ENCODE measurements around the gene EDIL3.
"Not testable (repeated sequence)": the region's sequence is repeated elsewhere in the genome, so short reads cannot be mapped to it uniquely, and the experiment has no call there.

EDIL3 gene

GRCh38 chr5:84297641-84298040 lies 87.0 kb downstream of the EDIL3 start:
- DNase-seq: not testable (repeated sequence)

GRCh38 chr5:84292788-84293653 lies 91.7 kb downstream of the EDIL3 start:
- DNase-seq: no peak

- no peak for DNase-seq
These were observed 92.6 kb downstream of the EDIL3 start for GRCh38 chr5:84292000-84292642.

- no peak for DNase-seq
These were observed 94.0 kb downstream of the EDIL3 start for GRCh38 chr5:84290673-84291072.

GRCh38 chr5:84290161-84290560 lies 94.5 kb downstream of the EDIL3 start:
- DNase-seq: no peak

GRCh38 chr5:84287951-84288350 lies 96.7 kb downstream of the EDIL3 start:
- no peak for DNase-seq

- no peak for DNase-seq
These were observed 98.0 kb downstream of the EDIL3 start for GRCh38 chr5:84286662-84287061.

- DNase-seq: no peak
These were observed 98.7 kb downstream of the EDIL3 start for GRCh38 chr5:84285641-84286637.

GRCh38 chr5:84281383-84281782 lies 103.3 kb downstream of the EDIL3 start:
- DNase-seq: no peak

GRCh38 chr5:84279234-84279633 lies 105.4 kb downstream of the EDIL3 start:
- DNase-seq: no peak

- DNase-seq: no peak
These were observed 109.1 kb downstream of the EDIL3 start for GRCh38 chr5:84275609-84276008.

GRCh38 chr5:84274585-84275468 lies 109.9 kb downstream of the EDIL3 start:
- no peak for DNase-seq

GRCh38 chr5:84273517-84273883 lies 111.2 kb downstream of the EDIL3 start:
- DNase-seq: no peak

- DNase-seq: no peak
These were observed 111.7 kb downstream of the EDIL3 start for GRCh38 chr5:84272771-84273516.

- no peak for DNase-seq
These were observed 118.7 kb downstream of the EDIL3 start for GRCh38 chr5:84265739-84266550.

- DNase-seq: no peak
These were observed 119.5 kb downstream of the EDIL3 start for GRCh38 chr5:84265130-84265529.

- no peak for DNase-seq
These were observed 123.7 kb downstream of the EDIL3 start for GRCh38 chr5:84260939-84261338.

GRCh38 chr5:84260140-84260539 lies 124.5 kb downstream of the EDIL3 start:
- DNase-seq: no peak

- DNase-seq: no peak
These were observed 125.2 kb downstream of the EDIL3 start for GRCh38 chr5:84259283-84260045.

GRCh38 chr5:84257061-84257460 lies 127.6 kb downstream of the EDIL3 start:
- DNase-seq: no peak

Data from NCI-H1048 (cell line).